ENCODE results near the gene MARCHF2. TPM values are rescaled to one million over a fixed set of nuclear protein-coding genes. Genes with fewer than 3 reads are reported as not detected.

The MARCHF2 gene
- total RNA-seq, 4 donors from 2014 or later, result 167 to 296 (median 203) TPM

DNA sequence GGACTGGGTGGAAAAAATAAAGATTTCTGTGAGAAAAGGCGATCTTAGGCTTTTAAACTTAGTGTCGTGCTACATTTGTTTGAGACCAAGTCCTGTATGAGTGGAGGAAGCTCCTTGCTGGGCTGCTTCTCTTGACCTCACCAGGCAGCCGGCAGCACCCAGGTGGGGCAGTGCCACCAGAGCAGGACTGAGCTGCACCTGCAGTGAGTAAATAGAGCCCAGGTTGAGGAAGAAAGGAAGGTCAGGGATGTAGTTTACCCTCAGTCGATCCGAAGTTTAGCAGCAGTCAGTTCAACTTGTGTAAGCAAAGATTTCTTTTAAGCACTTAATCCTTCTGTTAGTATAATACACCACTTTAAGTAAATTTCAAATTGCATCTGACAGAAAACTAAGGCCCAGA, 45.3 kb downstream of the MARCHF2 start:
- TF ChIP-seq, protein P1, sequence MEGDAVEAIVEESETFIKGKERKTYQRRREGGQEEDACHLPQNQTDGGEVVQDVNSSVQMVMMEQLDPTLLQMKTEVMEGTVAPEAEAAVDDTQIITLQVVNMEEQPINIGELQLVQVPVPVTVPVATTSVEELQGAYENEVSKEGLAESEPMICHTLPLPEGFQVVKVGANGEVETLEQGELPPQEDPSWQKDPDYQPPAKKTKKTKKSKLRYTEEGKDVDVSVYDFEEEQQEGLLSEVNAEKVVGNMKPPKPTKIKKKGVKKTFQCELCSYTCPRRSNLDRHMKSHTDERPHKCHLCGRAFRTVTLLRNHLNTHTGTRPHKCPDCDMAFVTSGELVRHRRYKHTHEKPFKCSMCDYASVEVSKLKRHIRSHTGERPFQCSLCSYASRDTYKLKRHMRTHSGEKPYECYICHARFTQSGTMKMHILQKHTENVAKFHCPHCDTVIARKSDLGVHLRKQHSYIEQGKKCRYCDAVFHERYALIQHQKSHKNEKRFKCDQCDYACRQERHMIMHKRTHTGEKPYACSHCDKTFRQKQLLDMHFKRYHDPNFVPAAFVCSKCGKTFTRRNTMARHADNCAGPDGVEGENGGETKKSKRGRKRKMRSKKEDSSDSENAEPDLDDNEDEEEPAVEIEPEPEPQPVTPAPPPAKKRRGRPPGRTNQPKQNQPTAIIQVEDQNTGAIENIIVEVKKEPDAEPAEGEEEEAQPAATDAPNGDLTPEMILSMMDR (IDR thresholded peaks at IDR 0.05), result no peak
- ATAC-seq (ENCODE audit: low FRiP score) (no peak), DNase-seq (ENCODE audit: low spot score) (no peak)

DNA sequence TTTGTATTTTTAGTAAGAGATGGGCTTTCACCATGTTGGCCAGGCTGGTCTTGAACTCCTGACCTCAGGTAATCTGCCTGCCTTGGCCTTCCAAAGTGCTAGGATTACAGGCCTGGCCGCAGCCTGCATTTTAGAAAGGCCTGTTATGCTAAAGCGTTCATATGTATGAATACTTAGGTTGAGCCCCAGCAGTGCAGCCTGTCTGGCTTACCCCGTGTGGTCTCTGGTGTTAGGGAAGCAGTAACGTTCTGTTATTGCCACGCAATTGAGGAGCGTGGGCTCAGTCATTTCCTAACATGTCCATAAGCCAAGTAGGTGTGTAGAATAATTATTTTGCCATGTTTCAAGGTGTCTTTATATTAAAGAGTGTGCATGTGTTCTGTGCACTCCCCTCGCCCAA, 46.0 kb downstream of the MARCHF2 start:
- TF ChIP-seq, protein P1 (IDR thresholded peaks at IDR 0.05), result no peak
- ATAC-seq (ENCODE audit: low FRiP score), result no peak
- DNase-seq (ENCODE audit: low spot score), result no peak

DNA sequence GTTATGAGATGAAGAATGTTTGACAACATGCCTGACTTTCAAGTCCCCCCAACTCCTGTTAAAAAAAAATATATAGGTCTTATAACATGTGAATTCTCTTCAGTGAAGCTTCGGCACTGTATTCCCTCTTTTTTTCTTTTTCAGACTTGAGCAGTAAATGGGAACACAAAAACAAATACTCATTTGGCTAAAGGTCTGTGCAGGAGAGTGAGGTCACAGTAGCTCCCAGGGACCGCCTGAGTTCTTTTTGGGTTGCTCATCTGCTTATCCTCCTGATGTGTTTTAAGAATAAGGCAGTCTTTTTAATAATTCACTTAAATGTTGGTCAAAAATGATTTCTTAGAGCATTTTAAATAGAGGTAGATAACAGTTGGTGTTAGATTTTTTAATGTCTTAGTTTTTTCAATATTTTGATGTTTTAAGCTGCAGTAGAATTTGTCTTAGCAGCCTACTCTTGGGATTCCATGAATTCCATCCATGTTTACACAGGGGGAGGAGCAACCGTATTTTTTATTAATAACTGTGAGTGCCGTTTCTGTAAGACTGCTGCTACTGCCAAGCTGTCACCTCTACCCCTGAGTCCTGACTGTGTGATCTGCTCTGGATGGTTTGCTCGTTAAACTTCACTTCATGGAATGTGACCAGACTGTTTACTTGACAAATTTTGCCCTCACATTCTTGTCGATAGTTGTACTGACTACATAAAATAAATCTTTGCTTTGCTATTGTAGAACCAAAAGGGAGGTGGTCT, 46.6 kb downstream of the MARCHF2 start:
- DNase-seq (ENCODE audit: low spot score), result no peak
- peak; percentile 74 for ATAC-seq (ENCODE audit: low FRiP score)
- TF ChIP-seq, protein P1 (IDR thresholded peaks at IDR 0.05), result no peak

DNA sequence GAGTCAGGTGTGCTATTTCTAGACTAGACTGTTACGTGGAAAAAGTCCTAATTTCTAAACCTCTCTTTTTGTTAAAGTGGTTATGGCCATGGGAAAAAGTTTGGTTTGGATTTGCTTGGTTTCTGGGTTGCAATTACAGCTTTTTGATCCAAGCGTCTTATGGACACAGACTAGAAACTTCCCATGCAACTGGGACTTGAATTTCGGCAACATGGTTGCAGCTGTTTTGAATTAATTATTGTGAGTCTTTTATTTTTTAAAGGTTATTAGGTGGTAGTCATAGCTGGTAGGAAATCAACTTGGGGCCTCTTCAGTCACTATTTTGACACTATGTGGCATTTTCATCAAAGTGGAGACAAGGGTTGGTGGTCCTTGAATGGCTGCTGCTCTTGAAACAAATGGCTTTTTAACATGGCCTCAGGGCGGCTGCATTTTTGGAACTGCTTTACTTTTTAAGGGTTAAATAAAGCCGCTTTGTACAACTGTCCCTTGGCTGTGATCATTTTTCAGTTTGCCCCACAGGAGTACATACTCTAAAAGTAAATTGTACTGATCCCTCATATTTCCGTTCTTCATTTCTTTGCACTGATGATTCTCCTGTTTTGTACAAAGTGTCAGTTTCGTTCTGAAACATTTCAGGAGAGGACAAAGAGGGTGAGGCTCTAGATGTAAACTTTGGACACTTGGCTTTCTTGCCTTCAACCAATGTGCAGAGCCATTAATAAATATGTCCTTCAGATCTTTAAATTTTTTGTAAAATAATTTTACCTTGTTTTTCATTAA, 47.6 kb downstream of the MARCHF2 start:
- no peak for ATAC-seq (ENCODE audit: low FRiP score)
- DNase-seq (ENCODE audit: low spot score), result no peak
- TF ChIP-seq, protein P1 (IDR thresholded peaks at IDR 0.05), result no peak

DNA sequence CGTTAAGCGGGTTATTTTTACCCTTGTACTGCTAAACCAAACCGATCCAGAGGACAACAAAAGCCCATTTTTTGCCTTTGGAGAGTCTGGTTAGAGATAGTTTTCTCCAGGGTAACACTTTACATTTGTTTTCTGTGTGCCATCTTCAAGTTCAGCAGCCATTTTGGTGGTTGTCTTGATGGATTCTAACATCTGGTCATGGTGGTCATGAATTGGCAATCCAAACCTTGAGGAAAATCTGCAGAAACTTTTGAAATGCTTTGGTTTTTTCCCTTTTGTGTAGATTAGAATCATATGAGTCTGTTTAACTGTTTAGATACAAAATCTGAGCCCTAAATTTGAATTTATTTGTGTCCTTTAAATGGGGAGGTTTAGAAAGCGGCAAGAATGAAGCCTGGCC, 48.3 kb downstream of the MARCHF2 start:
- DNase-seq (ENCODE audit: low spot score) (no peak), ATAC-seq (ENCODE audit: low FRiP score) (no peak)
- TF ChIP-seq, protein P1 (IDR thresholded peaks at IDR 0.05), result no peak

DNA sequence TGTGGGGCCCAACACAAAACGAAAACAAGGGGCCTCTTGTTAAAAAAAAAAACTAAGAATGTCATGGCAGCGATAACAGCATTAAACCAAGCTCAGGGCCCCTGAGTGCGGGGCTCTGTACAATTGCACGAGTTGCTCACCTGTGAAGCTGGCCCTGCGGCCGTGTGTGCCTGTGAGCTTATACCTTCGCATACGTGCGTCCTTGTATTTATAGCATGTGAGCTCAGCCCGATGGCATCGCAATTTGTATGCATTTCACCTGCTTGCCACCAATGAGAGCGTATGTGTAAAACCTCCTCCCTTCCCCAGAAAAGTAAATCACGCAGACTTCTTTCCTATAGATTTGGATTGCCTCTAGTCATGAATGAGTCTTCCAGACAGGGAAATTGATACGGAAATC, 48.8 kb downstream of the MARCHF2 start:
- DNase-seq (ENCODE audit: low spot score) (no peak), ATAC-seq (ENCODE audit: low FRiP score) (no peak)
- TF ChIP-seq, protein P1 (IDR thresholded peaks at IDR 0.05), result no peak

Data from omental fat pad (tissue), 4 donors.